GM23248 (cell line): ENCODE measurements around the gene DNAJC16. TPM values are rescaled to one million over a fixed set of nuclear protein-coding genes. Genes with fewer than 3 reads are reported as not detected.

Experiments
- DNase-seq: peaks from one replicate; pipeline ENCODE4 v3.0.0-alpha.2; 2015
- H2AFZ ChIP-seq: fragments of 200-600 bp; sonication (generic); 2 replicates; pipeline ENCODE4 v1.6.1; 2016; ENCODE audit warnings: antibody characterized with exemption
- H3F3A ChIP-seq: fragments of 200-600 bp; sonication (generic); 2 replicates; pipeline ENCODE4 v1.6.1; 2016; ENCODE audit warnings: mild to moderate bottlenecking, antibody characterized with exemption, mixed run types; ENCODE audit not compliant: insufficient read depth
- H3K27ac ChIP-seq: fragments of 200-600 bp; sonication (generic); 2 replicates; pipeline ENCODE4 v1.5.1; 2016; ENCODE audit warnings: mild to moderate bottlenecking
- H3K27me3 ChIP-seq: fragments of 200-600 bp; sonication (generic); replicated peaks from 2 replicates; pipeline ENCODE4 v1.6.1; 2016; ENCODE audit warnings: mild to moderate bottlenecking; ENCODE audit not compliant: insufficient read depth
- H3K36me3 ChIP-seq: fragments of 200-600 bp; sonication (generic); 2 replicates; pipeline ENCODE4 v1.6.1; 2016; ENCODE audit warnings: low read depth, mild to moderate bottlenecking
- H3K4me1 ChIP-seq: fragments of 200-600 bp; sonication (generic); 2 replicates; pipeline ENCODE4 v1.6.1; 2016; ENCODE audit warnings: mild to moderate bottlenecking; ENCODE audit not compliant: insufficient read depth
- H3K4me2 ChIP-seq: fragments of 200-600 bp; sonication (generic); one replicate; pipeline ENCODE4 v1.6.1; 2016; ENCODE audit warnings: mild to moderate bottlenecking; ENCODE audit not compliant: unreplicated experiment
- H3K4me3 ChIP-seq: fragments of 200-600 bp; sonication (generic); 2 replicates; pipeline ENCODE4 v1.5.1; 2016; ENCODE audit warnings: mild to moderate bottlenecking
- H3K79me2 ChIP-seq: fragments of 200-600 bp; sonication (generic); 2 replicates; pipeline ENCODE4 v1.6.1; 2016; ENCODE audit warnings: mild to moderate bottlenecking; ENCODE audit not compliant: insufficient read depth
- H3K9ac ChIP-seq: fragments of 200-600 bp; sonication (generic); 2 replicates; pipeline ENCODE4 v1.6.1; 2016; ENCODE audit warnings: mild to moderate bottlenecking
- H3K9me2 ChIP-seq: fragments of 200-600 bp; sonication (generic); 2 replicates; pipeline ENCODE4 v1.6.1; 2016; ENCODE audit warnings: mixed run types, mild to moderate bottlenecking, moderate library complexity; ENCODE audit not compliant: insufficient read depth
- H3K9me3 ChIP-seq: fragments of 200-600 bp; sonication (generic); one replicate; pipeline ENCODE4 v1.6.1; 2017; ENCODE audit warnings: low read depth
- H4K20me1 ChIP-seq: fragments of 200-600 bp; sonication (generic); 2 replicates; pipeline ENCODE4 v1.6.0; 2016; ENCODE audit not compliant: insufficient read depth
- EZH2 ChIP-seq: fragments of 200-600 bp; sonication (generic); IDR thresholded peaks from 2 replicates; pipeline ENCODE4 v1.6.1; 2018; ENCODE audit warnings: antibody characterized with exemption, mild to moderate bottlenecking; ENCODE audit not compliant: insufficient read depth, poor library complexity, severe bottlenecking
- EZH2phosphoT487 ChIP-seq: fragments of 200-600 bp; sonication (generic); IDR thresholded peaks from 2 replicates; pipeline ENCODE4 v1.6.1; 2018; ENCODE audit warnings: antibody characterized with exemption, moderate library complexity, mild to moderate bottlenecking, low read depth; ENCODE audit not compliant: insufficient read depth
- WGBS, 2 experiments: methylation state at CpG; one replicate each; pipeline ENCODE4 v1.1.6; 2015 to 2017; ENCODE audit warnings: low lambda C conversion rate in 2 of 2, low coverage in 1 of 2; ENCODE audit errors: missing lambda C conversion rate in 2 of 2; 5-methylcytosine and 5-hydroxymethylcytosine counted together
- in situ Hi-C: fragments of 300-500 bp; cut with MboI; formaldehyde crosslinking; loops from 2 replicates; pipeline ENCODE4 v1.15.0; 2020
- polyA plus RNA-seq: library from polyadenylated mRNA; unstranded; fragments of >200 nt; fragmentation: Nextera tagmentation; extraction: Ambion mirVana; gene quantifications from 2 replicates; pipeline ENCODE4 v1.2.1, GENCODE V29; 2016
- total RNA-seq: library from RNA; depleted of rRNA; stranded (reverse); fragments of >200 nt; shearing (Covaris generic); gene quantifications from 2 replicates; pipeline ENCODE4 v1.2.3, GENCODE V29; 2014

Gene DNAJC16
- total and polyA plus RNA-seq, 2 experiments from 2014 or later: 10.0 to 21.8 TPM

DNA sequence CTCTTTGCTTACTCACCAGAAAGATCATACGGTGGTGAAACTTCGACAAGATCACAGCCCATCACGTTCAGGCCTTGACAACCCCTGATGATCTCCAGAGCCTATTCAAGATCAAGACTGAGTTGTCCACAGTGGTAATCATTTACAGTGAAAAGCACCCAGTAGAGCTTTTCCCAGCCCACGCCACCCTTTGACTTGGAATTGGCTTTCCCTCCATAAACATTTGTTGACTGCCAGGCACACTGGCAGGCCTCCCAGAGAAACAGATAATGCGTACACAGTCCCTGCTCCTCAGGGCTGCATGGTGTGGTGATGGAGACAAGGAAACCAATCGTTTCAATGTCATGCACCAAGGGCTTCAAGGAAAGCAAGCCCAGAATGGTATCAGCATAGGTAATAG is 48.1 kb downstream of the DNAJC16 start:
- WGBS, 2 experiments: 64 to 65% methylated on average over 6 of the region's 6 CpGs
- in situ Hi-C loops: no loop called here
- no peak for DNase-seq

GRCh38 chr1:15575549-15576150 is 49.0 kb downstream of the DNAJC16 start:
- Histone ChIP-seq H3K4me1 (peaks cover 12% of the 10 kb centered on the region), H3K9me3 (no peaks in the 10 kb centered on the region), H3K4me3 (no peak overlapping the region), H3F3A (peaks cover 18% of the 10 kb centered on the region; the same call in 1 of the 2 replicates), H3K9ac (no peak overlapping the region), H3K9me2 (no peaks in the 10 kb centered on the region), H3K27ac (no peak overlapping the region), H3K4me2 (no peak overlapping the region), H3K36me3 (no peaks in the 10 kb centered on the region; the same call in 1 of the 2 replicates), H2AFZ (no peak overlapping the region), H3K27me3 (no peaks in the 10 kb centered on the region), H3K79me2 (no peaks in the 10 kb centered on the region), H4K20me1 (no peaks in the 10 kb centered on the region)
- TF ChIP-seq EZH2: no peak
- no peak for TF ChIP-seq EZH2phosphoT487
- in situ Hi-C loops: no loop called here
- no peak for DNase-seq
- WGBS, 2 experiments: 93 to 94% methylated on average over 7 of the region's 7 CpGs

More for the DNA sequence above, 48.1 kb downstream of the DNAJC16 start:
- H3K36me3 ChIP-seq: peaks cover 4% of the 10 kb centered on the region; the same call in 1 of the 2 replicates
- no peaks in the 10 kb centered on the region for H4K20me1 ChIP-seq
- H3K9me2 ChIP-seq: no peaks in the 10 kb centered on the region
- H3F3A ChIP-seq: peaks cover 18% of the 10 kb centered on the region; the same call in 1 of the 2 replicates
- H3K79me2 ChIP-seq: no peaks in the 10 kb centered on the region
- H3K4me3 ChIP-seq: no peak overlapping the region
- H3K27ac ChIP-seq: no peak overlapping the region
- H3K9ac ChIP-seq: no peak overlapping the region
- H3K4me1 ChIP-seq: peaks cover 12% of the 10 kb centered on the region
- no peak overlapping the region for H3K4me2 ChIP-seq
- H3K9me3 ChIP-seq: no peaks in the 10 kb centered on the region
- TF ChIP-seq EZH2 (no peak), EZH2phosphoT487 (no peak)
- H3K27me3 ChIP-seq: no peaks in the 10 kb centered on the region
- H2AFZ ChIP-seq: no peak overlapping the region

DNA sequence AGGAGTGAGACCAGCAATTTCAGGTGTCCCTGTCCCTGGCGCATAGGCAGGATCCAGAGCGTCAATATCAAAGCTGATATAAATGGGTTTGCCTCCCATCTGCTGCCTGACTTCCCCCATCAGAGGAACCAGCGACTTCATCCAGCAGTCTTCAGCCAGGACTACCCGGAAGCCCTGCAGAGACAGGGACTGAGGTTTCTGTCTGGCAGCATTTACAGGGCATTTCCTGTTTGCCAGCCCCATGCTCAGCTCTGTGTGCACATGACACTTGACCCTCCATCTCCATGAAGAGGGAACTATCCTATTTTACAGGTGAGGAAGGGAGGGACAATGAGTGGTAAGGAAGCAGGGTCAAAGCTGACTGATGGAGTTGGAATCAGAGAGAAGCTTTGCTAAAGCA is 51.0 kb downstream of the DNAJC16 start:
- Histone ChIP-seq H3K36me3 (no peaks in the 10 kb centered on the region), H3K4me2 (no peak overlapping the region), H3K27me3 (no peaks in the 10 kb centered on the region), H3K79me2 (no peaks in the 10 kb centered on the region), H4K20me1 (no peaks in the 10 kb centered on the region), H3K4me1 (peaks cover 12% of the 10 kb centered on the region), H3K27ac (no peak overlapping the region), H3K4me3 (no peak overlapping the region), H3K9me2 (no peaks in the 10 kb centered on the region), H2AFZ (no peak overlapping the region), H3K9me3 (no peaks in the 10 kb centered on the region), H3K9ac (no peak overlapping the region), H3F3A (peaks cover 17% of the 10 kb centered on the region; the same call in 1 of the 2 replicates)
- no peak for DNase-seq
- in situ Hi-C loops: no loop called here
- TF ChIP-seq EZH2phosphoT487: no peak
- TF ChIP-seq EZH2: no peak
- WGBS, 2 experiments: 65 to 74% methylated on average over 4 of the region's 4 CpGs

DNA sequence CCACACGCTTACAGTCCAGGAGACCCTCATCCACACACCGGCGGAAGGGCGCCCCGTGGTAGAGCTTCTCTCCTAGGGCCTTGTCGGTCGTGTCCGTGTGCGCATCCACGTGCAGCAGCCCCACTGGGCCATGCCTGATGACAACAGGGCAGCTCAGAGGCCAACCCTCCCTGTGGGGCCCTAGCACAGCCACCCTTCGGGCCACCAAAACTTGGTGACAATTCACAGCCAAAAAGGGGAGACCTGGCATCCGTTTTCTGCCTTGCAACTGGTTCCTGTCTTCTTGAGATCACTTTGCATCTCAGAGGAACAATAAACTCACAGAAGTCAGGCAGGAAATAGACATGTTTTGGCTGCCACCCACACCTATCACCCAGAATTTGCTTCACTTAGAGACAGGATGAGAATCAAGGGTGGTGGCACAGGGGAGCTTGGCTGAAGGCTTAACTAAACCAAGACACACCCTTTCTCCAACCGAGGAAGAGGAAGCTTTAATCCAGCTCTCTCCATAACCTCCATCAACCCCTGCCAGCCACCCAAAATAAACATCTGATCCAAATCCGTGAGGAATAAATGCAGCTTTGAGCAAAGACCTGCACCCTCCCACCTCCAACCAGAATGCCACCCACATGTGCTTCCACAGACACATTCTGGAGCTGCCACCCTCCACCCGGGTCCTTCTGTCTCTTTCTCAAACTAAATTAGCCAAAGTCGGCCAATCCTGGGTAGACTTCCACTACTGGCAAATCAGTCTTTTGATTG is 52.5 kb downstream of the DNAJC16 start:
- no peaks in the 10 kb centered on the region for H3K9me3 ChIP-seq
- H3F3A ChIP-seq: 0 out of 2 replicates have a peak, but pooled peaks cover 4% of the 10 kb centered on the region
- H3K9me2 ChIP-seq: no peaks in the 10 kb centered on the region
- no peaks in the 10 kb centered on the region for H3K36me3 ChIP-seq
- H3K79me2 ChIP-seq: no peaks in the 10 kb centered on the region
- DNase-seq: no peak
- no peak overlapping the region for H2AFZ ChIP-seq
- 81 to 82% methylated on average over 16 of the region's 16 CpGs for WGBS, 2 experiments
- in situ Hi-C loops: no loop called here
- H3K27me3 ChIP-seq: no peaks in the 10 kb centered on the region
- TF ChIP-seq EZH2phosphoT487: no peak
- no peak for TF ChIP-seq EZH2
- no peak overlapping the region for H3K9ac ChIP-seq
- H4K20me1 ChIP-seq: no peaks in the 10 kb centered on the region
- H3K4me1 ChIP-seq: no peaks in the 10 kb centered on the region
- no peak overlapping the region for H3K4me2 ChIP-seq
- H3K4me3 ChIP-seq: no peak overlapping the region
- H3K27ac ChIP-seq: no peak overlapping the region
